T follicular helper cell (primary cell): ENCODE measurements around the gene ETV1.
"Not testable (repeated sequence)": the region's sequence is repeated elsewhere in the genome, so short reads cannot be mapped to it uniquely, and the experiment has no call there.

Source experiments
- DNase-seq: peaks from one replicate; pipeline ENCODE4 v3.0.0-alpha.2; 2020; ENCODE audit warnings: low read depth

The ETV1 gene

DNA sequence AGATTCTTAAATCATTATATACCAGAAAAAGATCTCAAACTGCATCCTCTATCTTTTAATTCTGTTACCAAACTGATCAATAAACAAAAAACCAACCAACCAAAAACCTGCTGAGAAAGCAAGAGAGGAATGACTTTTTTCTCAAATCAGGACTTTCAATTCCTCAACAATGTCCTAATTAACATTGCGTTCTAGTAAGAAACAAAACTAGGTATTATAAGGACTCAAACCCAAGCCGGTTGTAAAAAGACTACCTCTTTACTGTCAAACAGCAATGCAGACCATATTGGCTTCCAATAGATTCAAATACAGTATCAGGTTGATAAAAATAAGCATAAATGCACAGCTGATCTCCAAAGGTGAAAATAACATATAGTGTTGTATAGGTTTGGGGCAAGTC, 57.3 kb downstream of the ETV1 start:
- no peak for DNase-seq

- no peak for DNase-seq
These were observed 68.4 kb downstream of the ETV1 start for GRCh38 chr7:13921062-13921461.

DNA sequence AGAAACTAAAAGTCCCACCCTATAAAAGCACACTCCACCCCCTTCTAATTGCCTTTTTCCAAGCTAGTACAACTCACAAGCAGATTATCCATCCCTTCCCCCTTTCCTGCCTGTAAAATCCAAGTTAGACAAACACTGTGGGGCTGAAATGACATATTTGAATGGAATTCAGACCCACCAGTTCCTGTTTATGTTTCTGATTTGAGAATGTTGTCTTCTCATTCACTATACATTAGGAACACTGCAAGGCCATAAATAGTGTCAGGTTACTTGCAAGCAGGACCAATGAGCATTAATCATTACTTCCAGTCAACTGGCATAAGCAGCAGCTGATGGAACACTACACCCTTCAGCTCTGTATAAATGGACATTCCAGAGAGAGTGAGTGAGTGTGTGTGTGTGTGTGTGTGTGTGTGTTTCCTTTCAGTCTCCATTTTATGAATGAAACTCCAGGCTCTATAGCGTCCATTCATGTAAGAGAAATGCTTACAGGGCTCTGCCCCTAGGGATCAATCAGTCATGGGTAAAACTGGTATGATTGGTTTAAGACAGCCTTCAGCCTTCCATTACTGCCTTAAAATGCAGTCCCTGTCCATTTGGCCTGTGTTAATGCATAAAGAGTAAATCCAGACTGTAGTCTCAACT, 69.3 kb downstream of the ETV1 start:
- no peak for DNase-seq

GRCh38 chr7:13918333-13918732, 71.1 kb downstream of the ETV1 start:
- not testable (repeated sequence) for DNase-seq

GRCh38 chr7:13917103-13917502, 72.4 kb downstream of the ETV1 start:
- not testable (repeated sequence) for DNase-seq

DNA sequence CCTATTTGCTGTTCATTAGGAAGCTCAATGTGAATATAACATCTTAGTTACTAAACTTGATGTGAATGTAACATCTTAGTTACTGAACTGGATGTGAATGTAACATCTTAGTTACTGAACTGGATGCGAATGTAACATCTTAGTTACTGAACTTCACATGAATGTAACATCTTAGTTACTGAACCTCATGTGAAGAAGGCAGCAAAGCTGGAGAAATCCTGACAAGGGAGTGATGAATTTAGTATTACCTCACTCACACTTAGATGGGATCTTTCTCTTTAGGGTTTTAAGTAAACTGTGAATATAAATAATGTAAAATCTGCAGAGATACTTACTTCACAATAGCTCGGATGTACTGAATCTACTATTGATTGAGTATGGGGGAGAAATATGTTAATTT, 73.6 kb downstream of the ETV1 start:
- DNase-seq = no peak

- DNase-seq = no peak
These were observed 76.7 kb downstream of the ETV1 start for GRCh38 chr7:13912715-13913278.

DNA sequence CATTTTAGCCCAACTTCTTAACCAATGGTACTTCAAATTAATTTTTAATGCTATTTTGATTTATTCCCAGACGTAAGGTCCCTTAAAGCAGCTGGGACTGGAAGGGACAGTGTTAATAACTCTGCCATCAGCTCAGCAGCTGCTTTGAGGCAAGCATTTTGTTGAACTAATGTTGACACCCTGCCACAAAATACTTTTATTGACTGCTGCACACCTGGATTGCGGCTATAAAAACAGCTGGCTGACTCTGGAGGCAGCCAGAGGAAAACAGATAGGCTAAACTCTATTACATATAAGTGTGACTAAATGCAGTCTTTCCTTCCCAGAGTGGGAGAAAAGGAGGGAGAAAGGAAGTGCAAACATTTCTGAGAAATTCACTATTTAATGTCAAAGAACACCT, 77.6 kb downstream of the ETV1 start:
- DNase-seq = no peak

GRCh38 chr7:13910805-13911551, 78.5 kb downstream of the ETV1 start:
- DNase-seq = no peak

GRCh38 chr7:13908667-13909397, 80.6 kb downstream of the ETV1 start:
- DNase-seq = no peak

DNA sequence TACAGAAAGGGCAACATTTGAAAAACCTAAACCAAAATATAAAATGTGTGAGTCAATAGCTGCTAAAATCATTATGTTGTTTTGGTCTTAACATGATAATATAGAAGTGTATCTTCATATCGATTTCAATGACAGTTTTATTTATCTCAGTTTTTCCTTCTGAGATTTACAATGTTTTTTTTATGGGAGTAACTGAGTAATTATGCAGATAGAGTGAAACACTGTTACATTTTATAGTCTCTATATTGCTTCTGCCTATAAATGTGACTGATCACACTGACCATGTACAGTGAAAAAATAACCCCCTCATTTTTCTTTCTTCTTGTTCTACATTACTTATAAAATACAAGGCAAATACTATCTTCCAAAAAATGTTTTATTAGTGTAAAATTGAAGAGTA, 81.6 kb downstream of the ETV1 start:
- no peak for DNase-seq

DNA sequence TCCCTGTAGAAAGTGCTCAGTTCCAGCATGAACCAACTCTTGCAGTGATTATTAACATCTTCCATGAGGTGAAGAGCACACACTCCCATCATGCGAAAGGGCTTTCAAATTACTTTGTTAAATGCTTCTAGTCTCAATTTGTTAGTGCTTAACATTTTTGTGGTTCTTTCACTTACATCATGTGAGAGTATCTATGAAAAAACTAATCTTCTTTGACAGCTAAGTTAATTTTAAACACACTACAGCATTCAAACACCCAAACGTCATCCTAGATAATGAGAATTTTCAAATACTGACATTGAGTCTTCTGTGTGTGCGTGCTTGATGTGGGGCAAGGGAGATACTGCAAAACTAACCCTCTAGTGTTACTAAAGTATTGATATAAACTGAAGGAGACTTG, 84.8 kb downstream of the ETV1 start:
- no peak for DNase-seq

DNA sequence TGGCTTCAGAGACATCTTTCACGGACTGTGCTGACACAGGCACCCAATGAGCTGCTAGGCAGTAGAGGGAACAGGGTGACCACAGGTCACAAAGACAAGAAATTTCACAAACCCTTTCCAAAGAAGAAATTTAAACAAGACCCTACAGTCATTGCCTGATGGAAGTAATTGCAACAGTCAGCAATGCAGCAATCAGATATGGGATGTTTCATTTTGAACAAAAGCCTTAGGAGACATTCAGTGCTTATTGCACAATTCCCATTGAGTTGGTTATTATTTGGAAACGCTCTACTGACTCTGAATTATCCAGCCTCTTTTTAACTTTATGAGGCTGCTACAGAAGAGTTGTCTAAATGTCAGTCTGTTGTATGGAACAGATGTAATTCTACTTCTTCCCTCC, 85.5 kb downstream of the ETV1 start:
- DNase-seq = no peak

DNA sequence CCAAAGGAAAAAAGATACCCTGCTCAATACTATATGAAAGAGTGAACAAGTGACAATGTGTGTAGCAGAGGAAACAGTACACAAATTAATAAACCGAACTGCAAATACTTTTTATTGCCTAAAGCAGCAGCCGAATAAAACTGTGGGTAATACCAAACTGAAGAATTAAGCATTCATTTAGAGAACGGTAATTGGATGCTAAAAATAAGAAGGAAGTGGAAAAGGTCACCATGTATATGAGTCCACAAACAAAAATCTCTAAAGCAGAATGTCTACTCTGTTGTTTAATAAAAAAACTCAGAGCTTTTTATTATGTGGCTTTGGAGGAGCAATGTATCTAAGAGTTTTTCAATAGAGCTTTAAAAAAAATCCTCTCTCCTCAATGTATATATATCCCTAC, 87.9 kb downstream of the ETV1 start:
- DNase-seq = no peak

DNA sequence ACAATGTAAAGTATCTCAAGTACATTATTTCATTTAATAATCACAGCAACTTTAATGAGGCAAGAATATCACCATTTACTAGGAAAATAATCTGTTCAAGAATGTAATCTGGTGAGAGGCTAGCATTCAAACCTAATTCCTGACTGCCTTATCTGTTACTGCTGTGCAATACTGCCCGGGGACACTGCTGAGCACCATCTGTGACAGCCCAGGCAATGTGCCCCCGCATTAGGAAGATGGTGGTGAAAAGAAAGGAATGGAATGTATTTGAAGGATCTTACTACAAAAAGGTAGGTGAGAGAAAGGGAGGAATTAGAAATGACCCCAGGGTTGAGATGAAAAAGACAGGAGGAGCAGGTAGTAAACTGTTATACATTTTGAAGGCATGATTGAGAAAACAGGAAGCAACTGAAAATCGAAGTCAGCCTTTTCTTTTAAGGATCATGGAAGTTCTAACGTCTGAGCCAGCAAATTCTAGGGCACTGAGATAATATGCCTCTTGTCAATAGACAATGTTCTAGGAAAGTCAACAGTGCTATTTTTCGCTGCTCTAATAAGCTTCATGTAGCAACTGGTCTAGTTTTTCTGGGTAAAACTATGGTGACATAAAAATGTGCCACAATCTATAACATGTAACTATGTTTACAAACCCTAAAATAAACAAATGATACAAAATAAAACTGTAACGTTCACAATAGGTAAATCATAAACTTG, 90.4 kb downstream of the ETV1 start:
- no peak for DNase-seq

GRCh38 chr7:13897819-13898218, 91.6 kb downstream of the ETV1 start:
- no peak for DNase-seq

- DNase-seq = no peak
These were observed 94.5 kb downstream of the ETV1 start for GRCh38 chr7:13894954-13895353.

- no peak for DNase-seq
These were observed 95.1 kb downstream of the ETV1 start for GRCh38 chr7:13894377-13894776.

- no peak for DNase-seq
These were observed 98.7 kb downstream of the ETV1 start for GRCh38 chr7:13890793-13891192.

- no peak for DNase-seq
These were observed 103.1 kb downstream of the ETV1 start for GRCh38 chr7:13886356-13886755.

- DNase-seq = no peak
These were observed 107.4 kb downstream of the ETV1 start for GRCh38 chr7:13882051-13882450.

DNA sequence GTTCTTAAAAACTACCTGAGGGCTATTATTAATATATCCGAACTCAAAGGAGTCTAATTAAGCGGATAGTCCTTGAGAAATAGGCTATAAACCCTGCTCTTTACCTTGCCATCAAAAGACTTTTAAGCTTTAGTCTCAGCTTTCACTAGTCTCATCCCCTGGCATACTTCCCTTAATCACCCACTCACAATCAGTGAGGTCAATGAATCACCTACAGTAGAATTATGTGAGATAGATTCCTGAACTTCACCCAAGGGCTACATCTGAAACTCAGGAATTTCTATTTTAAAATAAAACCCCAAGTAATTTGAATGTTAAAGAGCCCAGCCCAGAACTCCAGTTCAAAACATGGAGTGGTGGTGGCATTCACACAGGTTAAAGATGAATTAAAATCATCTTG, 108.7 kb downstream of the ETV1 start:
- DNase-seq = no peak
